HG02642 (cell line): ENCODE data around the gene PLA2G7.

Experiments used
- ATAC-seq: cut with Tn5 transposase; IDR thresholded peaks from one replicate; pipeline ENCODE4 v1.9.1; 2021; ENCODE audit warnings: mild to moderate bottlenecking; ENCODE audit not compliant: unreplicated experiment, poor library complexity

PLA2G7 gene

DNA sequence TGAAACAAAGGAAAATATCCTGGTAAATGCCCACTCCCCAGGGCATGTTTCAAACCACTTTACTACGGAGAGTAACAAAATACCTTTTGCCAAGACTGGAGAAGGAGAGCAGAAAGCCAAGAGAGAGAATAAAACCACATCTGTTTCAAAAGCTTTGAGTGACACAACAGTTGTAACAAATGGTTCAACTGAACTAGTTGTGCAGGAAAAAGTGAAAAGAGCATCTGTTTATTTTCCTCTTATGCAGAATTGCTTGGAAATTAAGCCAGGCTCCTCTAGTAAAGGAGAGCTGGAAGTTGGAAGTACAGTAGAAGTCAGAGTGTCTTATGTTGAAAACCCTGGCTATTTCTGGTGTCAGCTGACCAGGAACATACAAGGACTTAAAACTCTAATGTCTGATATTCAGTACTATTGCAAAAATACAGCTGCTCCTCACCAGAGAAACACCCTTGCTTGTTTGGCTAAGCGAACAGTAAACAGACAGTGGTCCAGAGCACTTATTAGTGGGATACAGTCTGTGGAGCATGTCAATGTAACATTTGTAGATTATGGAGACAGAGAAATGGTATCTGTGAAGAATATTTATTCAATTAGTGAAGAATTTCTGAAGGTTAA lies 44.9 kb downstream of the PLA2G7 start:
- ATAC-seq = no peak

GRCh38 chr6:46689657-46690056 lies 45.5 kb downstream of the PLA2G7 start:
- no peak for ATAC-seq

DNA sequence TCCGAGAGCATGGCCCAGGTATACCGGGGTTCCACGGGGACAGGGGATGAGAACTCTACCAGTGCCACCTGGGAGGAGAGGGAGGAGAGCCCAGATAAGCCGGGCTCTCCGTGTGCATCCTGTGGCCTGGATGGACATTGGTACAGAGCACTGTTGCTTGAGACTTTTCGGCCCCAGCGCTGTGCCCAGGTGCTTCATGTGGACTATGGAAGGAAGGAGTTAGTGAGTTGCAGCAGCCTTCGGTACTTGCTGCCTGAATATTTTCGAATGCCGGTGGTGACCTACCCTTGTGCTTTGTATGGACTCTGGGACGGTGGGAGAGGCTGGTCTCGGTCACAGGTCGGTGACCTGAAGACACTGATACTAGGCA lies 46.2 kb downstream of the PLA2G7 start:
- ATAC-seq = no peak

DNA sequence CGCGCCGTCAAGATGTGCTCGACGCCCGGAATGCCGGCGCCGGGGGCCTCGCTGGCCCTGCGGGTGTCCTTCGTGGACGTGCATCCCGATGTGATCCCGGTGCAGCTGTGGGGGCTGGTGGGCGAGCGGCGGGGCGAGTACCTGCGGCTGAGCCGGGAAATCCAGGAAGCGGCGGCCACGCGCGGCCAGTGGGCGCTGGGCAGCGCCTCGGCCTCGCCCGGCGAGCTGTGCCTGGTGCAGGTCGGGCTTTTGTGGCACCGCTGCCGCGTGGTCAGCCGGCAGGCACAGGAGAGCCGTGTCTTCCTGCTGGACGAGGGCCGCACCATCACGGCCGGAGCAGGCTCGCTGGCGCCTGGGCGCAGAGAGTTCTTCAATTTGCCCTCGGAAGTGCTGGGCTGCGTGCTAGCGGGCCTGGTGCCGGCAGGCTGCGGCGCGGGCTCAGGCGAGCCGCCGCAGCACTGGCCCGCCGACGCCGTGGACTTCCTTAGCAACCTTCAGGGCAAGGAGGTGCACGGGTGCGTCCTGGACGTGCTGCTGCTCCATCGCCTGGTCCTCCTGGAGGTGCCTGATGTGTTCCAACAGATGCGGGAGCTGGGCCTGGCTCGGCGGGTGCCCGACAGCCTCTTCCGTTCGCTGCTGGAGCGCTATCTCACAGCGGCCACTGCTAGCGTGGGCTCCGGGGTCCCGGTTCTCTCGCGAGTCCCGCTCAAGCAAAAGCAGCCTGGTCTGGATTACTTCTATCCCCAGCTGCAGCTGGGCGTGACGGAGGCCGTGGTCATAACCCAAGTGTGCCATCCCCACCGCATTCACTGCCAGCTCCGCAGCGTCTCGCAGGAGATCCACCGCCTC lies 46.8 kb downstream of the PLA2G7 start:
- no peak for ATAC-seq

GRCh38 chr6:46687619-46688097 lies 47.5 kb downstream of the PLA2G7 start, which contains the start of gene TDRD6:
Gene TDRD6, plus strand, starts transcription at chr6:46687885. Its CDS starts 244 bp downstream, at chr6:46688129.
- no peak for ATAC-seq

DNA sequence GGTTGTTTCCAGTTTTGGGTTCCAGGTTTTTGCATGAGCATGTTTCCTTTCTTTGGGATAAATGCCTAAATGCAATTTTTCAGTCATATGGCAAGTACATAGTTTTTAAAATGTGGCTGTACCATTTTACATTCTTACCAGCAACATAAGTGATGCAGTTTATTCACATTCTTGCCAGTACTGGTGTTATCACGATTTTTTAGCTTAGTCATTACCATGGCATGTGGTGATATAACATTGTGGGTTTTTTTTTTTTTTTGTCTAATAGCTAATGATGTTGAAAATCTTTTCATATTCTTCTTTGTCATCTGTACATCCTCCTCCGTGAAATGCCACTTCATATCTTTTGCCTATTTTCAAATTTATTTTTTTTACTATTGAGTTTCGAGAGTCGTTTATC lies 50.4 kb downstream of the PLA2G7 start:
- ATAC-seq = no peak

GRCh38 chr6:46677314-46677654 lies 57.9 kb downstream of the PLA2G7 start:
- no peak for ATAC-seq

GRCh38 chr6:46676604-46677313 lies 58.4 kb downstream of the PLA2G7 start:
- no peak for ATAC-seq

- ATAC-seq = no peak
Measured at GRCh38 chr6:46674410-46674809, 60.8 kb downstream of the PLA2G7 start.

- no peak for ATAC-seq
Measured at GRCh38 chr6:46667377-46667776, 67.8 kb downstream of the PLA2G7 start.

DNA sequence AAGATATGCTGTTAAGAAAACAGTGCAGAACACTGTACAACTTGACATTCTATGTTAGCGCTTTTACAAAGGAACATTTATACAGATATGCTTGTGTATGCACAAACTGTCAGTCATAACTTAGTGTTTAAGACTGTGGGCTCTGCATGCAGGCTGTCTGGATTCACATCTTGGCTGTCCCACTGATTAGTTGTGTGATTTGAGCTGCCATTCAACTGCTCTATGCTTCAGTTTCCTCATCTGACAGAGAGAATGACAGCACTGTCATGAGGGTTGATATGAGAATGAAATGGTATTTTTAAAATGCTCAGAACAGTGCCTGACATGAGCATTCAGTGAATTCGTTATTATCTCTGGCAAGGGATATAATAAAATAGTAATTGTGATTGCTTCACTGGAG lies 73.7 kb downstream of the PLA2G7 start:
- no peak for ATAC-seq

DNA sequence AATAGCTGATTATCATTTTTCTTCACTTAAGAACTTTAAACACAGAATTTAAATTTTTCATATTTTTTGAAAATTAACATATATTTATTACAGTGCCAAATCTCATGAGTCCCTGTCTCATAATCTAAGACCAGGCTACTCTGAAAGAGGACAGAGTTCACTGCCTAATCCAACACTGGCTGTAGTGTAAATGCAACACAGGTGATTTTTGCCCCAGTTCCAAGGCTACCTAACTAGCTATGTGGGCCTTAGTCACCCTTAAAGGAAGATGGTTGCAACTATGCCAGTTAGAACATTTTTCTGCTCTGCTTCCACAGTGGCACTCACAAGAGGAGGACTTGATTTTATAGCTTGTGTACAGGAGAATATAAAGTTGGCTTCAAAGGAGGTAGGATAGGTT lies 77.5 kb downstream of the PLA2G7 start:
- ATAC-seq = no peak

GRCh38 chr6:46655803-46656202 lies 79.4 kb downstream of the PLA2G7 start:
- ATAC-seq = no peak
